KOPT-K1 (cell line): ENCODE measurements around the gene TOMM20.
"Not testable (repeated sequence)": the region's sequence is repeated elsewhere in the genome, so short reads cannot be mapped to it uniquely, and the experiment has no call there.

Experiments
- H3K27ac ChIP-seq: fragments of 200-600 bp; sonication (generic); 2 replicates; pipeline ENCODE4 v1.5.1; 2016; ENCODE audit warnings: antibody characterized with exemption, mild to moderate bottlenecking, low read depth, low read length; ENCODE audit not compliant: poor library complexity, severe bottlenecking
- H3K36me3 ChIP-seq: fragments of 200-600 bp; sonication (generic); 2 replicates; pipeline ENCODE4 v1.5.1; 2017; ENCODE audit warnings: antibody characterized with exemption, mild to moderate bottlenecking, low read length, moderate library complexity; ENCODE audit not compliant: insufficient read depth
- H3K9me3 ChIP-seq: fragments of 200-600 bp; sonication (generic); 2 replicates; pipeline ENCODE4 v1.5.1; 2017; ENCODE audit warnings: antibody characterized with exemption, low read length, mild to moderate bottlenecking; ENCODE audit not compliant: insufficient read depth, poor library complexity, severe bottlenecking

TOMM20 gene

DNA sequence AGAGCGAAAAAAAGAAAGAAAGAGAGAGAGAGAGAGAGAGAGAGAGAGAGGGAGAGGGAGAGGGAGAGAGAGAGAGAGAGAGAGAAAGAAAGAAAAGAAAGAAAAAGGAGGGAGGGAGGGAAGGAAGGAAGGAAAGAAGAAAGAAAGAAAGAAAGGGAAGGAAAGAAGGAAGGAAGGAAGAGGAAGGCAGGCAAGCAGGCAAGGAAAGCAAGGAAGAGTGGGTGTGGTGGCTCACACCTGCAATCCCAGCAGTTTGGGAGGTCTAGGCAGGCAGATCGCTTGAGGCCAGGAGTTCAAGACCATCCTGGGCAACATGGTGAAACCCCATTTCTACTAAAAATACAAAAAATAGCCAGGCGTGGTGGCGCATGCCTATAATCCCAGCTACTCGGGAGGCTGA, 47.8 kb downstream of the TOMM20 start:
- not testable (repeated sequence) for H3K27ac ChIP-seq, H3K36me3 ChIP-seq

GRCh38 chr1:235080297-235080657, 48.4 kb downstream of the TOMM20 start:
- not testable (repeated sequence) for H3K36me3 ChIP-seq, H3K9me3 ChIP-seq, H3K27ac ChIP-seq

More for the DNA sequence above, 47.8 kb downstream of the TOMM20 start:
- H3K9me3 ChIP-seq, result not testable (repeated sequence)

- Histone ChIP-seq H3K9me3 (no peaks in the 10 kb centered on the region), H3K36me3 (no peaks in the 10 kb centered on the region), H3K27ac (no peak overlapping the region)
Observed at GRCh38 chr1:235079443-235080296, 49.0 kb downstream of the TOMM20 start.

GRCh38 chr1:235078480-235079381, 49.9 kb downstream of the TOMM20 start:
- Histone ChIP-seq H3K9me3 (no peaks in the 10 kb centered on the region), H3K27ac (no peak overlapping the region), H3K36me3 (no peaks in the 10 kb centered on the region)

GRCh38 chr1:235077571-235078479, 50.8 kb downstream of the TOMM20 start:
- H3K27ac ChIP-seq, result no peak overlapping the region
- no peaks in the 10 kb centered on the region for H3K9me3 ChIP-seq
- H3K36me3 ChIP-seq, result no peaks in the 10 kb centered on the region

DNA sequence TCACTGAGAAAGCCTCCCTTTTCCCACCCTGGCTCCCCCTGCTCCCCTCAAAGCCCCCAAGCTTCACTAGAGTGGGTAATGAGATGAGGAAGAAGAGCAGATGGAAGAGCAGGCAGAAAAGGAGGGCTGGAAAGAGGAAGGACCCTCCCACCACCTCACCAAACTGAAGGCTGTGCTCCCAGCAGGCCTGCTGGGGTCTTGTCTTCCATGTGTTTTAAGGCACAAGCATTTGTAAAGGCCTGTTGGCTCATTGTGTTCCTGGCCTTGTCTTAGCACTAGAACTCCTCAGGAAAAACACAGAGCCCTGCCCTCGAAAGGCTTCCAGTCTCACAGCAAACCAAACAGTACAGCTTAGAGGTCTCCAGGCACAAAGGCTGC, 51.5 kb downstream of the TOMM20 start:
- no peaks in the 10 kb centered on the region for H3K9me3 ChIP-seq
- no peaks in the 10 kb centered on the region for H3K36me3 ChIP-seq
- H3K27ac ChIP-seq, result no peak overlapping the region

DNA sequence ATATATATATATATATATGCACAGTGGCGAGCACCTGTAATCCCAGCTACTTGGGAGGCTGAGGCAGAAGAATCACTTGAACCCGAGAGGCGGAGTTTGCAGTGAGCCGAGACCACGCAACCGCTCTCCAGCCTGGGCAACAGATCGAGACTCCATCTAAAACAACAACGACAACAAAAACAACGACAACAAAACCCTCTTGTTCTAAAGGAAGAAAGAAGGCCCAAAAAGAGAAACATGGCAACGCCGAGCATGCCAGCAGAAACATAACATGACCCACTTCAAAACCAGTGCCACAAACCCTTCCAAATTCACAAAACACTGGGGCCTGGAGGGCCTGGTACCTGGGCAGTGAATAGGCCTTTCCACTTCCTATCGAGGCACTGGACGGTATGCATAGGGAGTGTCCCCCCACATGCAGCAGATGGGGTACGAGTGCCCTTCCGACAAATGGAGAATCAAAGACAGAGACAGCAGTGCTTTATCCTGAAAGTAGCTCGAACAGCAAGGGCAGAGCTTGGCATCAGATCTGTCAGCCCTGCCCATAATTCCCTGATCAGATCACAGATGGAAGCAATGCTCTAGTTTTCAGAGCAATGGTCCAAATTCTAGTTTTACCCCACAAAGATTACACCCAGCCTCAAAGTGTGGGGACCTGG, 52.0 kb downstream of the TOMM20 start:
- no peak overlapping the region for H3K27ac ChIP-seq
- H3K9me3 ChIP-seq, result no peaks in the 10 kb centered on the region
- H3K36me3 ChIP-seq, result no peaks in the 10 kb centered on the region

- no peak overlapping the region for H3K27ac ChIP-seq
- H3K36me3 ChIP-seq, result no peaks in the 10 kb centered on the region
- H3K9me3 ChIP-seq, result no peaks in the 10 kb centered on the region
Observed at GRCh38 chr1:235075777-235076308, 52.8 kb downstream of the TOMM20 start.

DNA sequence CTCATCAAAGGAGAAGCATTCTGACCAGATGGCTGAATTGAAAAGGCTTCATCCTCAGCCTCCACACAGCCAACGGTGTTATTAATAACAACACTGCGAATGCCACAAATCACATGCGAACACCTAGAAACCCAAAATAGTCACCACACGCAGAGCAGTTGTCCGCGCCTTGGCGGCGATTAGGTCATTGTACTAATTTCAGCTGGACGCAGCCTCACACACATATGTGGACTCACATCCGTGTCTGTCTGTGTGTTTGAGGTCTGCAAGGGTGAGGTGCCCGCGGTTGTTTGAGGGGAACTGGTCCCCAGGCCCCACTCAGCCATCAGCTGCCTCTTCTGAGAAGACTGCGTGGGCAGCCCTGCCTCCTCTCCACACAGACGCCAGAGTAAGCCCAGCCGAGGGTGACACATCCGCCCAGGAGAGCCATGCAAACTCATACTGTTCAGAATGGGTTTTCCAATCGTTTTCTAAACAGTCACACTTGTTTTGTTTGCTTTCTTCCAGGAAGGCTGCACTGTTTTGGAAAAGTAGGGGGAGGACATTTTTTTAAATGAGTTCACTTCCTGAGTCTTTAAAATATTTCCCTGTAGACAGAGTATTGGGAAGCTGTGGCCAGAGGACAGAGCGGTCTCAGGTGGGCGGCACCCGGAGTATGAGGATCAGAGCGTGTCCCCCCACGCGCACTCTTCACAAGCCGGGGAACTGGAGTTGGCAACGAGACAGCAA, 53.4 kb downstream of the TOMM20 start:
- H3K9me3 ChIP-seq, result no peaks in the 10 kb centered on the region
- no peak overlapping the region for H3K27ac ChIP-seq
- no peaks in the 10 kb centered on the region for H3K36me3 ChIP-seq

DNA sequence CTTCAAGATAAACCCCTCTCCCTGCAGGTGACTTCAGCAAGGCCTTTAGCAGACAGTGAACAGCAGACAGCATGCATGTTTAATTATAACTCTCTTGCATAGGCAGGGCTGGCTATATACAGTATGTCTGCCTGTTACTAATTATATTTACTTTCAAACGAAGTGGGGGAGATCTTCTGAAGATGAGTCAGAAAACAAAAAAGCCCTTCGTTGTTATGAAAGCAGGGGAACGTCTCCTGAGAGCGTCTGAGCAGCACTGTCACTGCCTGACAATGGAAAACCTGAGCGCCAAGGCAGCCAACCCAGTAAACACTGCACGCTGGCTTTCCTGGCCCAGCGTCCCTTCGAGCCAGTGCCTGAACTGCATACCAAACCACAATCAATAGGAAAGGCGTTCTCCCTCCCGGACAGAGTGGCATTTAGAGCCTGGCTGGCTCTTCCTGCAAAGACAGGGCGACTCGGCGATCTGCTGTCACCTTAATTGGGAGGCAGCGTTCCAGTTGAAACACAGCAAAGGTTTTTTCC, 54.1 kb downstream of the TOMM20 start:
- H3K9me3 ChIP-seq, result no peaks in the 10 kb centered on the region
- H3K36me3 ChIP-seq, result no peaks in the 10 kb centered on the region
- no peak overlapping the region for H3K27ac ChIP-seq

DNA sequence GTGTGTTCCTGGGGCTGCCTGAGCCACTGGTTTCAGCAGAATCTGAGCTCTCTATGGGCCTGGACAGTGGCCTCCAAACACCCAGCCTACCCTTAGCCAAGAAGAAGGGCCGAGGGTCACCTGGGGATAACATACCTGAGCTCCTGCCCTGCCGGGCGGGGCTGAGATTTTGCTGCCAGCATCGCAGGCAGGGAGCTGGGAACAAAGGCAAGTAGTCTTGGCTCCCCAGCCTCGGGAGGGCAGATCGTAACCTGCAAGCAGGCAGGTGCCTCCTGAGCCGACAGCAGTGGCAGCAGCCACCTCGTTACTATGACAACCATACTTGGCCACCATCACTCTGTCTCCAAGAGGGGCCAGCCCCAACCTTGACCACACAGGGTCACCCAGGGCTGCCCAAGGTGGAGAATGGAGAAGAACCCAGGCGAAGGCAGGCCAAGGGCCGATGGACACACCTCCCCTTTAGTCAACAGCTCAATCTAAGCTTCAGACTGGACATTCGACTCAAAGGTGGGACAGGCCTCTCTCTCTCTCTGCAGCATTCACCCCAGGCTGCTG, 54.6 kb downstream of the TOMM20 start:
- Histone ChIP-seq H3K36me3 (no peaks in the 10 kb centered on the region), H3K27ac (no peak overlapping the region), H3K9me3 (no peaks in the 10 kb centered on the region)

DNA sequence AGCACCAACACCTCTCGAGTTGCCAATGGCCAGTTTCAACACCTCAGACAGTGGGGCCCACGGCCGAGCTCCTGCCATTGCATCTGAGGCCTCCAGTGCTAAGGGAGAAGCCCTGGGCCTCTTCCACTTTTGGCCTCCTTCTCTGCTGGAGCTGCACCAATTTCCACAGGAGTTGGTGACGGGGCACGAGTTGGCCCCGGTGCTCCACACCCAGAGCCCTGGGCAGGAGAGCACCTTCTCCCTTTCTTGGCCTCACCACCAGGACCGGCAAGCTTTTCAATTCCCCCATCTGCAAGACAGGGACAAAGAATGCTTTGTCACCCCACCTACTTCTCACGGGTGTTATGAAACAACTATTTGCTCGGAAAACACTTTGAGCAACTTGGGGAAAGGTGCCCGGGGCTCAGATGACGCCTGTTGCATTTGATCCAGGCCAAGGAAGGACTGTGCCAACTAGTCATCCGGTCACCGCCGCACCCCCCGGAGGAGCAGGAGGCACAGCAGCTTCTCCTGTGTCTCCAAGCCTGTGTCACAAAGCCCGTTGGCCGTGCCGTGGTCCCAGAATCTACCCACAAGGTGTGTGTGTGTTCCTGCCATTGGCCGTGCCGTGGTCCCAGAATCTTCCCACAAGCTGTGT, 55.2 kb downstream of the TOMM20 start:
- H3K27ac ChIP-seq, result no peak overlapping the region
- no peaks in the 10 kb centered on the region for H3K36me3 ChIP-seq
- H3K9me3 ChIP-seq, result no peaks in the 10 kb centered on the region

DNA sequence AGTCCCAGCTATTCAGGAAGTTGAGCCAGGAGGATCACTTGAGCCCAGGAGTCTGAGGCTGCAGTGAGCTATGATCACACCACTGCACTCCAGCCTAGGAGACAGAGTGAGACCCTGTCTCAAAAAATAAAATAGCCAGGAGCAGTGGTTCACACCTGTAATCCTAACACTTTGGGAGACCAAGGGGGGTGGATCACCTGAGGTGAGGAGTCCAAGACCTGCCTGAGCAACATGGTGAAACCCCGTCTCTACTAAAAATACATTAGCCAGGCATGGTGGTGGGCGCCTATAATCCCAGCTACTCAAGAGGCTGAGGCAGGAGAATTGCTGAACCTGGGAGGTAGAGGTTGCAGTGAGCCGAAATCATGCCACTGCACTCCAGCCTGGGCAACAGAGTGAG, 56.1 kb downstream of the TOMM20 start:
- H3K36me3 ChIP-seq, H3K27ac ChIP-seq, H3K9me3 ChIP-seq: not testable (repeated sequence)
